NCI-H2227 treated with DMSO at 0.1 percent for 48 hours (cell line): Measurements from ENCODE around the gene THBS3.
"Not testable (repeated sequence)": the region's sequence is repeated elsewhere in the genome, so short reads cannot be mapped to it uniquely, and the experiment has no call there.

Experiments
- DNase-seq: peaks from one replicate; lab custom pipeline; 2025; lab: John Stamatoyannopoulos, UW

Gene THBS3

DNA sequence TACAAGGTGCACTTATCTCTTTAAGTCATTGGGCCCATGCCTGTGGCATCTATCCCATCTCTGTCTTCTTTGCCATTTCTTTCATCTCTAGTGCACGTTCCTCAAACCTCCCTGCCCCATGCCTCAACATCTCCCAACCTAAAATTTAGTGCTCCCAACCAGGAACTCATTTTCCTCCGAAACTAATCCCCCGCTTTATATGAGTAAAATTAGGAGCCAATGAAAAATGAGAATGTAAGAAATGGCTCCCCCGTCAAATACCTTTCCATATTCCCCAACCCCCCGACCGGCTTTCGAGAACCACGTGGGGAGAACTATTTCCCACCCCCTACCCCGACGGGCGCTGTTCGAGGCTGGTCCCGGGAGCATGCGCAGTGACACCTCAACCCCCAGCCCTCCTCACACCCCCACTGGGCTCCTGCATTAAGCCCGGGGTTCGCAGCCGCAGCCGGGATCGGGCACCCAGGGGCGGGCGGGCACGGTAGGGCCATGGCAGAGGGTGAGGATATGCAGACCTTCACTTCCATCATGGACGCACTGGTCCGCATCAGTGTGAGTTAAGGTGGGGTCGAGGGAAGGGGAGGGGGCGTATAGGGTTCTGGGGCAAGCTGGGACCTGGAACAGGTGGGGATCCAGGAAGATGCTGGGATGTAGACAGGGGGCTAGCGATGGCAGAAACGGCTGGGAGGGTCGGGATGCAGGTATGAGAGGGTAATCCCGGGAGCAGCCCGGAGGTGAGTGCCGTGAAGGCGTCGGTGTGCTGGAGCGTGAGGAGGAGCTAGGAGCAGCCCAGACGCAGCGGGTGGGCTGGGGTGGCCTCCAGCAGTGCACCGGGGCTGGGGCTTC, 34.0 kb downstream of the THBS3 start, which contains the start of gene TRIM46:
Gene TRIM46 (plus strand): TSS at position 372 of the 846 bp plus-strand sequence. CDS start 118 bp downstream, at position 490.
- DNase-seq, result peak; percentile 77

DNA sequence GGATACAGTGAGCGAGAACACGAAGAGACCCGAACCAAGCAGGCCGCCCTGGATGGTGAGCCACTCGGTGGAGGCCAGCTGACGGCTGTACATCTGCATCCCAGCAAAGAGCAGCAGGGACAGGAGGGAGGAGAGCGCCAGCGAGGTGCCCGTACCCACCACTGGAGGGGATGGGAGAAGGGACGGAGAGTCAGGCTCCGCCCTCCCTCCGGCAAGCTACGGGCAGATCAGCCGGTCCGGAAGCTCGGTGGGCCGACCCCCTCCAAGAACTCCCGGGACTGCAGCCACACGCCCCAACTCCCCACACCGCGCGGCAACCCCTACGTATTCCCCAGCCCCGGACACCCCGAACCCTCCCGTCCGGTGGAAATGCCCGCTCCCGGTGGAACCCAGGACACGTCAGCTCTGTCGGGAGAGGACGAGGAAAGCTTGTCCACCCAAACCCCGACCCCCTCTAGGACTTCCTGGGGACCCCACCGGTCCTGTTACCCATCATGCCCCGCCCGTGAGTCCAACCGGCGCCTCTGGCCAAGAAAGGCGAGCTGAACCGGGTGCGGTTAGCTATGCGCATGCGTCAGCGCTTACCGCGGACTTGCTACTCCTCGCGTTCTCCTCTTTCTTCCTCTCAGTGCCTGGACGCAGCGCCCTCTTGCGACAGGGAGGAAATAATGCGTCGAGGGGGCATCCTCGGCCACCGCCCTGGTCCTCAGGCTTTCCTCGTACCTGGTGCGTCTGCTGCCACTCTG, 34.8 kb downstream of the THBS3 start, which contains the start of gene KRTCAP2:
Gene KRTCAP2 (minus strand): TSS at position 573 of the 746 bp plus-strand sequence. CDS start 80 bp downstream, at position 493.
- DNase-seq, result peak; percentile 97

GRCh38 chr1:155171836-155172731, 35.6 kb downstream of the THBS3 start:
- DNase-seq, result no peak

DNA sequence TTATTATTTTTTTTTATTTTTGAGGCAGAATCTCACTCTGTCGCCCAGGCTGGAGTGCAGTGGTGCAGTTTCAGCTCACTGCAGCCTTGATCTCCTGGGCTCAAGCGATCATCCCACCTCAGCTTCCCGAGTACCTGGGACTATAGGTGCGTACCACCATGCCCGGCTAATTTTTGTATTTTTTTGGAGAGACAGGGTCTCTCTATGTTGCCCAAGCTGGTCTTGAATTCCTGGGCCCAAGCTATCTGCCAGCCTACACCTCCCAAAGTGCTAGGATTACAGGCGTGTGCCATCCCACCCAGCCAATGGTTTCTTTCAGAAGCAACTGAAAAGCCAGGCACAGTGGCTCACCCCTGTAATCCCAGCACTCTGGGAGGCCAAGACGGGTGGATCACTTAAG, 36.9 kb downstream of the THBS3 start:
- no peak for DNase-seq

DNA sequence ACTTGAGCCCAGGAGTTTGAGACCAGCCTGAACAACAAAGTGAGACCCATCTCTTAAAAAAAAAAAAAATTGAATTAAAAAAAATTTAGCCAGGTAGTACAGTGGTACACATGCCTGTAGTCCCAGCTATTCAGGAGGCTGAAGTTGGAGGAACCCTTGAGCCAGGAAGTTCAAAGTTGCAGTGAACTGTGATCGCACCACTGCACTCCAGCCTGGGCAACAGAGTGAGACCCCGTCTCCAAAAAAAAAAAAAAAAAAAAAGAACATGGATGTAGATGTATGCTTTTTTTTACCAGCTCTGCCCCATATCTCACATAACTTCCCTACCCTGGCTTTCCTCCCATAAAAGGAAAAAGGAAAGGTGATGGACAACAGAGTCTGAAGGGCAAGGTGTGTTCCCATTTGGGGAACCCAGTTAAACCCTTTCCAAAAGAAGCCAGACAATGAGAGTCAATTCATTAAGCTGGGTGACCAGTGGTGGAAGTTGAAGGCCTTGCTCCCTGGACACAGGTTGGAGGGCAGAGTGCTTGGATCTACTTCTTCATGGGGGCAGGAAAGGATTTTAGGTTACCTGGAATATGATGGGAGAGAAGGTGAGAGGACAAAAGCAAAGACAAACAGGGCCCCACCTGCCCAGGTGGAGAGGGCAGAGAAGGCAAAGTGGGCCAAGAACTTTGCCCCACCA, 37.5 kb downstream of the THBS3 start:
- no peak for DNase-seq

- DNase-seq, result no peak
These were observed 38.2 kb downstream of the THBS3 start for GRCh38 chr1:155169541-155169940.

DNA sequence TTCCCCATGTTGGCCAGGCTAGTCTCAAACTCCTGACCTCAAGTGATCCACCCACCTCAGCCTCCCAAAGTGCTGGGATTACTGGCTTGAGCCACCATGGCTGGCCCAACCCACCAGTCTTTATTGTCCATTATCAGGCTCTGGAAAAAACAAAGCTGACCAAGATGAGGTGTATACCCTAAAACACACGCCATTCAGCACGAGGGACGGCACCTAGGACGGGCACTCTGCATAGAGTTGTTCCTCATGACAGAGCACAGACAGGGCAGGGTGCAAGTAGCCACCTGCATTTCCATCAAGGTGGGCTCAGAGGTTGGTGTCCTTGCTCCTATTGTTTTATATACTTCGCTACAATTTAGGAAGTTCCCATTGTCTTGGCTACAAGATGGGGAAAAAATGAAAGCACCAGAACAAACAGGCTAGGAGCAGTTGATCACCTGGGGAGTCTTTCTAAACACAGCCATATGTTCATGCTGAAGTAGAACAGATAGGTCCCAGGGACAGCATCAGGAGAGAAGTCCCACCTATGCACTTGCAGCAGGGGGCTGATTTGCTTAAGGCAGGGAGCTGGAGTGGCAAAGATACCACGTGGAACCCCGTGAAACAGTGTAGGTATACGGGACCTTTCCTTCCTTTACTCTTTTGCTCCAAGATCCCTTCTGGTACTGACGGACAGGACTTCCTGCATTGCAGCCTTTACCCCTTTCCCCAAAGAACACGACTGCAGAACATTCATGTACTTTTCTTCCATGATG, 39.1 kb downstream of the THBS3 start:
- DNase-seq, result no peak

DNA sequence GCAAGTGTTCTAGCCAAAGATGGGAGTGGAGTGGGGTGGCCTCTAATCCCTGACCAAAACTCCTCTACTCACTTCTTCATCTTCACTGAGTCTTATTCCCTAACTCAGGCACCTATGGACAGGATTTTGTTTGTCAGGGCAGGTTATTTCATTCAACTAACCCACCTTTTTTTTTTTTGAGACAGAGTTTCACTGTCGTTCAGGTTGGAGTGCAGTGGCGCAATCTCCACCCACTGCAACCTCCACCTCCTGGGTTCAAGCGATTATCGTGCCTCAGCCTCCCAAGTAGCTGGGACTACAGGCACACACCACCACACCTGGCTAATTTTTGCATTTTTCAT, 39.6 kb downstream of the THBS3 start:
- DNase-seq, result not testable (repeated sequence)

DNA sequence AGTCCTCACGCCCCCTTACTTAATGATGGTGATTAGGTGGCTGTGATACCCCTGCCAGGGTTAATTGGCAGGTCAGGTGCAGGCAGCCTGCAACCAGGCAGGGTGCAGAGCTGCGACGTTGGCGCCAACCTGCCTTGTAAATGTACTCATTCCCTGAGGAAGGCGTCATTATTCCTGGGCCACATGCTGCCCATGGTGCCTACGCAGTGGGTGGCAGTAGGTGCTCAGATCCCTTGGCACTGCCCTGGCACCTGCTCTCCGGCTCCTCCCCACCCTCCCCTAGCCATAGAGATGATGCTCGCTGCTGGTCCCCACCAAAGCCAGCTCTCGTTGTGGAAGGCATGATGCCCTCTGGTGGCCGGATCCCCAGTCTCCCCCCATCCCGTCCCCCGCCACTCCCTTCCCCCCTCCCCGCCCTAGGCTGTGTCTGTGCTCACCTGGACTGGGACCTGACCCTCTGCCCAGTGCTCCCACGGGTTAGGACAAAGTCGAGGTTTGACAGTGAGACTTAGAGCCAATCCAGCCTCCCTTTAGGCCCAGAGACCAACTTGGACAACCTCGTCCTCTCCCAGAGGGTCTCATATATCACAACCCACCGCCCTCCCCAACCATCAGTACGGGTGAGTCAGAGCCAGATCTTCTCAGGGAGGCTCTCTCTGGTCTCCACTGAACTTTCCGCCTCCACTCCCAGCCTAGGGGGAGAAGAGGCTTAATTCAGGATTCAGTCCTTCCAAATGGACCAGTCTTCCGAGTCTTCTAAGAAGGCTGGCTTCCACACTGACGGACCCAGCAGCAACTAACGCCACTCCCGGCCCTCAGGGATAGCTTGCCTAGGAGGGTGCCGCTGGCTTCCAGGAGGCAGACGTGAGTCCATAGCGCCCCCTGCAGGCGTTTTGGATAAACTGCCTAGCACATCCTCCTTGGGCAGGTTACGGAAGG, 40.3 kb downstream of the THBS3 start:
- peak; percentile 86 for DNase-seq

DNA sequence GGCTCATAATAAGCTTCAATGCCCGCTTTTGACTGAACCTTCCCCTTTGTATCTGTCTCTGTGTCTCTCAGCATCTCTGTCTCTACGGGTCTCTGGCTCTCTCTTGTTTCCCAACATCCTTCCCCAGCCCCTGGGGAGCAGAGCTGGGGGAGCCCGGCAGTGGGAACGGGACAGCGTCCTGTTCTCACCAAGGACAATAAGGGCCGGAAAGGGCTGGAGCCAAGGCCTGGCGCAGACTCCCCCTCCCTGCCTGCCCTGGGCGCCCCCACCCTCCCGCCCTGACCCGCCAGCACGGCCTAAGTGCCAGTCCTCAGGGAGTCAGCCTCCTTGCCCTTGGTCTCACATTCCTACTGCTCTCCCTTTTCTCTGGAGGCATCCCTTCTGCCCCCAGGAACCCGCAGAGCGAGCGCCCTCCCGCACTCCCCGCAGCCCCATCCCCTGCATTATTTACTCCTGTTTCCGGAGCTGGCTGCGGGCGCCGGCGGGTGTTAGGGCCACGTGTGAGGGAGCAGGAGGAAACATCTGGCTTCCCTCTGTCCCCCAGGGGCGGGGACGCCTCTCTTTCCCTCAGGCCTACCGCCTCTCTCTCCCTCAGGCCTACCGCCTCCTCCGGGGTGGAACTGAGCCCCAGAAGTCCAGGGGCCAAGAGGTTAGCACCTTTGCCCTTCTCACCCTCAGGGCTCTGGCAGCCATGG, 41.1 kb downstream of the THBS3 start:
- DNase-seq, result peak; percentile 40

DNA sequence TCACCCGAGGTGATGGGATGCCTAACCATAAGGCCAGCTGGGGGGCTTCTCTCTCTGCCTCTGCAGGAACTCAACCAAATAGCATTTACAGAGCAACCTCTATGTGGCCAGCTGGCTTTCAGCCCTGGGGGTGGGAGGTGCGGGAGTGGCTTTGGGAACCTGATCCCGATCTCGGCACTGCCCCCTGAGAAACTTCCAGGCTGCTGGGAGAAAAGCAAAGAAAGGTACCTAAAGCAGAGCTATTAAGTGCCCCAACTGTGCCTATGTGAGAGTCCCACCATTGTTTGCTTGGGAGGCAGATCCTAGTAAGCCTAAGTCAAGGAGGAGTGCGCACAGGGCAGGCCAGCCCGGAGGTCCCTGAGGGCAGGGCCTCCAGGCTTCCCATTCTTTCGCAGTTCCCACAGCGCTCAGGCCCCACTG, 41.6 kb downstream of the THBS3 start:
- no peak for DNase-seq

- not testable (repeated sequence) for DNase-seq
These were observed 43.1 kb downstream of the THBS3 start for GRCh38 chr1:155164625-155165024.

DNA sequence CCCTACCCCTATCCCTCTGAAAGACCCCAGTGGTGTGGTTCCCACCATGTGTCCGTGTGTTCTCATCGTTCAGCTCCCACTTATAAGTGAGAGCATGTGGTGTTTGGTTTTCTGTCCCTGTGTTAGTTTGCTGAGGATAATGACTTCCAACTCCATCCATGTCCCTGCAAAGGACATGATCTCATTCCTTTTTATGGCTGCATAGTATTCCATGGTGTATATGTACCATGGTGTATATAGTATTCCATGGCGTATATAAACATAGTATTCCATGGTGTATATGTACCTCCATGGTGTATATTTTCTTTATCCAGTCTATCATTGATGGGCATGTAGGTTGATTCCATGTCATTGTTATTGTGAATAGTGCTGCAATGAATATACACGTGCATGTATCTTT, 43.9 kb downstream of the THBS3 start:
- not testable (repeated sequence) for DNase-seq

DNA sequence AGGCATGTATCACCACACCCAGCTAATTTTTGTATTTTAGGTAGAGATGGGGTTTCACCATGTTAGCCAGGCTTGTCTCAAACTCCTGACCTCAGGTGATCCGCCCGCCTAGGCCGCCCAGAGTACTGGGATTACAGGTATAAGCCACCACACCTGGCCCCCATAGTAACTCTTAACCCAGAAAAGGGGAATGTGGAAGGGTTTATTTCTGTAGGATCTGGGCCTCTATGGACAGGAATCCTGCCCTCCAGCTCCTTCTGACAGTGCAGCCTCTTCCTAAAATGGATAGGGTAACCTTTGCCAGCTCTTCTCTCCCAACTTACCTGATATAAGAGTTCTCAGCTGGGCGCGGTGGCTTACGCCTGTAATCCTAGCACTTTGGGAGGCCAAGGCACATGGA, 45.1 kb downstream of the THBS3 start:
- DNase-seq, result not testable (repeated sequence)

GRCh38 chr1:155160128-155160527, 47.6 kb downstream of the THBS3 start:
- no peak for DNase-seq

DNA sequence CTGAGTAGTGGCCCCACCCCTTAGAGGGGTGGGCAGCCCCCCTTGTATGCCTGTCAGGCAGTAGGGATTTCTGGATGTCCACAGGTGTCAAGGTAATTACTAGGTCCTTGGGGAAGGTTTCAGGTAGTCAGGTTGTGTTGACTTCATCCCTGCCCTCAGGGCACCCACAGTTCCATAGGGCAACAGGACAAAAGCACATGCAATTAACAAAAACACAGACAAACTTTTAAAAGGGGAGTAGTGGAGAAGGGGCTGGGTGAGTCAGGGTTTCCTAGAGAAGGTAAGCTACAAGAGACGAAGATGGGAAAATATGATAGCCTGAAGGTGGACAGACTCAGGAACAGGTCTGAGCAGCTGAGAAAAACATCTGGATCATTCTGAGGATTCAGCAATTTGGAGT, 48.7 kb downstream of the THBS3 start:
- DNase-seq, result no peak

DNA sequence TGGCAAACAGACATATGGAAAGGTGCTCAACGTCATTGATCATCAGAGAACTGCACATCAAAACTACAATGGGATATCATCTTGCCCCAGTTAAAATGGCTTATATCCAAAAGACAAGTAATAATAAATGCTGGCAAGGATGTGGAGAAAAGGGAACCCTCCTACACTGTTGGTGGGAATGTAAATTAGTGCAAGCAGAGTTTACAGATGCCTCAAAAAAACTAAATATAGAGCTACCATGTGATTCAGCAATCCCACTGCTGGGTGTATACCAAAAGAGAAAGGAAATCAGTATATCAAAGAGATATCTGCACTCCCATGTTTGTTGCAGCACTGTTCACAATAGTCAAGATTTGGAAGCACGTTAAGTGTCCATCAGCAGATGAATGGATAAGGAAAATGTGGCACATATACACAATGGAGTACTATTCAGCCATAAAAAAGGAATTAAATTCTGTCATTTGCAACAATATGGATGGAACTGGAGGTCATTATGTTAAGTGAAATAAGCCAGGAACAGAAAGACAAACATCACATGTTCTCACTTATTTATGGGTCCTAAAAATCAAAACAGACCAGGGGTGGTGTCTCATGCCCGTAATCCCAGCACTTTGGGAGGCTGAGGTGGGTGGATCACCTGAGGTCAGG, 51.6 kb downstream of the THBS3 start:
- DNase-seq, result not testable (repeated sequence)
